Middle frontal gyrus (tissue), 1 donor: ENCODE results near the gene RPSA.
"Not testable (repeated sequence)": the region's sequence is repeated elsewhere in the genome, so short reads cannot be mapped to it uniquely, and the experiment has no call there.

Source experiments
- DNase-seq: peaks from one replicate; pipeline ENCODE4 v3.0.0-alpha.2; 2015; ENCODE audit warnings: low spot score; ENCODE audit errors: extremely low spot score

RPSA gene

DNA sequence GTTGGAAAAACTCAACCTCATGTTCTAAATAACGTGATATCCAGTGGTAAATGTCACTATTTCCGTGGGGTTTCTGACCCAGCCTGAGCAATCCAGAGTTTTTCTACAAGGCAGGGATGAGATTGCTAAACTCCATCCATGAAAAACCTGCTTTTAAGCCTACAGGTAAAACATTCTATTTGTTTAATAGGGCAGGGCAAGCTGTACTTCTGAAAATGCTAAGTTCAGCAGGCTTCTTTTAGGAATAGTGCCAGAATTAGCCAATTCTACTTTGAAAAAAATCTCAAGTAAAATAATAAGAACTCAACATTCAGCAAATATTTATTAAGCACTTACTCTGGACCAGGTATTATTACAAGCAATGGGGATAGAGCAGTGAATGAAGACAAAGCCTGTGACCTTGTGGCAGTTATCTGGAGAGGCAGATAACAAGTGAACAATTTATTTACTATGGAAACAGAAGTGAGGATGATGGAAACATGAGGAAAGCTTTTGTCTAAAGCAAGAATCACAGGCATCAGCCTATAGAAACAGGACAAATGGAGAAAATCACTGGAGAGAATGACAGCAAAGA, 13.3 kb downstream of the RPSA start:
- DNase-seq, result no peak

DNA sequence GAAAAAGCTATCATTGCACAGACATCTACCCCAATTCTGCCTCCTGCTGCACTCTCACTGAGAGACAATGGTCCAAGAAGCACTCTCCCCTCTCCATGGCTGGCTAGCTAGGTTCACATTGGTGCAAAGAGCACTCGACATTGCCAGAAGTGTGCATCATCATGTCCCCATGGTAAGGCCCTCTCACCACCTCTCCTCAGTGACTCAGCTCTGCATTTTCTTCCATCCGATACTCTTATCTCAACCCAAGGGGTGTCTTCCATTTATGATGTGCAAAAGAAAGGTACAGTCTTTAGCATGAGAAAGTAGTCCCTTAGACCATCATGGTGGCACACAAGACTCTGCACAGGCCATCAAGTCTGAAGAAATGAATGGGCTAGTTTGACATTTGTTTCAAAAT, 14.0 kb downstream of the RPSA start:
- DNase-seq, result no peak

DNA sequence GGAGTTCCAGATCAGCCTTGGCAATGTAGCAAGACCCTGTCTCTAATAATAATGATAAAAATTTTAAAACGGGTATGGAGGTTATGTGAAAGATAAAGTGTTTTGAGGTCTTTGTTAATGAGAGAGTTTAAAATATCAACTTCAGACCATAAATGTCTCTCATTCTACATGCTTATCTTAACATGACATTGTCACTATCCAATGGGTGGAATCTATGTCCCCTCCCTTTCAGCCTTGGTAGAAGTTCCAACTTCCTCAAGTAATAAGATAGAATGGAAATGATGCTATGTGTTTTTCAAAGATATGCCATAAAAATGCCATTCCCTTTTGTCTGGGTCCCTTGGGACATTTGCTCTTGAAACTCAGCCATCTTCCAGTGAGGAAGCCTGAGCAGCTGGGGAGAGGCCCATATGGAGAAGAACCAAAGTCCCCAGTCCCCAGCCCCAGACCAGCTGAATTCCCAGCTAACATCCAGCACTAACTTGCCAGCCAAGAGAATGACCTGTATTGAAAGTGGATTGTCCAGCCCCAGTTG, 17.0 kb downstream of the RPSA start:
- DNase-seq, result no peak

DNA sequence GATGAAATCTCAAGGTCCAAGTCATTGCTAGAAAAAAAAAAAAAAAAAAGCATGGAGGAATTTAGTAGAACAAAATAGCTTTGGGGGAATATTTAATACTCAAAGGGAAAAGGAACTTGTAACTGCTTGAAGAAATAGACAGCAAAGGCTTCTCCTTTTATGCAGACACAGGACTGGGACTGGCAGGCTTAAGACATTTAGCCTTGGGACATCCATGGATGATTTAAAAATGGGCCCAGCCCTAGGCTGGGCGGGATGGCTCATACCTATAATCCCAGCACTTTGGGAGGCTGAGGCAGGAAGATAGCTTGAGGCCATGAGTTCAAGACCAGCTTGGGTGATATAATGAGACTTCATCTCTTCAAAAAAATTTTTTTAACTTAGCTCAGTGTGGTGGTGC, 19.8 kb downstream of the RPSA start:
- DNase-seq, result no peak

DNA sequence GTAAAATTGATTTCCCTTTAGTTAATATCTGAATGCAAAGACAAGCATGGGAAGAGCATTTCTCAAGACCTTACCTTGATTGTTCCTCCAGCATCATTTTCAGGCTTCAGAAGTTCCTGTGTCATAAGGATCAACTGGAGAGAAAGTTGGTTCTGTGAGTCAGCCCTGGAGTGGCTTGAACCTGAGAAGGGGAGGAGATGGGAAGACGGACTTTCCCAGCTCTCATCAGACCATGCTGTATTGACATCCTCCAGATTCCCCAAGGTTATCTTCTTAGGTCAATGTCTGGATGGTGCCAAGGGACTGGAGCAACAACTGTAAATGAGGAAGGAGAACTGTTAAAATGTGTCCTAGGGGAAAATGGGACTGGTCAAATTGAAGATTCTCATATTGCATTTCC, 21.0 kb downstream of the RPSA start:
- DNase-seq, result no peak

DNA sequence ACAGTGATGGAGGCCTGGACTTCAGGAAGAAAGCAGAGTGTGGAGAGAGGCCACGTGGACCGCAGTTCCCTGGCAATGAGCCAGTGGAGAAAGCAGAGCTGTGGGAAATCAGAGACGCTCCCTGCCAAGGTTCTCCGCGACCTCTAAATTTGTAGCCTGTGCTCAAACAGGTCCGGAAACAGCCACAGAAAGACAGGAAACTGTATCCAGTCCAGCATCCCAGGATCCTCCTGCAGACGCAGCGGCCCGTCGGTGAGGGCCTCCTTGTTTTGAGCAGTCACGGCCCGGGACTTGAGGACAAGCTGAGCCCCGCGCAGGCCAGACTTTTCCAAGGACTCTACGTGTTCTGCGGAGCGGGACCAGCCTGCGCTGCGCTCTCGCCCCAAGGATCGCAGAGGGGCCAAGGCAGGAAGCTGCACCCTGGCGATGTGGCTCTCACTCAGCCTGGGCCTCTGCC, 22.3 kb downstream of the RPSA start:
- no peak for DNase-seq

DNA sequence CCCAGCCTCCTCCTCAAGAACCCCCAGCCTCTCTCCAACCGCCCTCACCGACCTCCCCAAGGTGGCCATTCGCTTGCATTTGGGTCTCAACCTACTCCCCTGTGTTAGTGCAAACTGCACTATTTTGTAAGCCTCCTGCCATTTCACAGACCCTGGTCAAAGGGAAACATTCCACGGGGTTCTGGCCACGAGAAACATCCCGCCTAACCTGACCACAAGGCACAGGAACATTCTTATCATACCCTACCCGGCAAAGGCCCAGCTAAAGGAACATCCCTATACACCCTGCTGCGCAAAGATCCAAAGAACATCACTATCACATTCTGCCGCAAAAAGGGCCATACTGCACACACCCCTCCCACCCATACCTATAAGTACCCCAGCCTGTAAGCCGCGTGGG, 22.9 kb downstream of the RPSA start:
- DNase-seq, result no peak

DNA sequence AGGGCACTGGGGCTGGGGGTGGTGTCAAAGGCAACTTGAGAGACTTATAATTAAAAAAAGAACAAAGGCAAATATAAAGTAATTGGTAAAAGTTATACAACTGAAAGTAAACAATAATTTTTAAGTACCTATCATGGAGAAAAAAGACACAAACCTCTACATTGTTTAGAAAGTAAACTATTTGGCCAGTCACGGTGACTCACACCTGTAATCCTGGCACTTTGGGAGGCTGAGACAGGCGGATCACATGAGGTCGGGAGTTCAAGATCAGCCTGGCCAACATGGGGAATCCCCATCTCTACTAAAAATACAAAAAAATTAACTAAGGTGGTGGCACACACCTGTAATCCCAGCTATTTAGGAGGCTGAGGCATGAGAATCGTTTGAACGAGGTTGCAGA, 25.8 kb downstream of the RPSA start:
- DNase-seq, result no peak

DNA sequence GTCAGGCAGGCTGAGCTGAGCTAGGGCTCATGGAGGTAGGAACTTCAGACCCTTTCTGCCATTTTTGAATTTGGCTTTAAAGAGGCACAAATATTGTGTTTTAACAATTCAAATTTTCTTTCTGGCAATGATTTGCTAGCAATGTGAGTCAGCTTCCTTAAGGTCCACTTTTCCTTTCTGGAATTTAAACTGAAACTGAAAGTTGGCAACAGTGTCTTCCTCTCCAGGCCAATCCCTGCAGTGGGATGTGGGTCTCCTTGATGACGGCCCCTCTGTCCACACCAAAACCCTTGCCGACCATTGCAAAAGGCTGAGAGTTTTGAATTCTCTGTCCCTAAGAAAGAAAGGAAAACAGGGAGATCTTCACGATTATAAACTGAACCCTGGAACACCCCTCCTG, 27.1 kb downstream of the RPSA start:
- no peak for DNase-seq

DNA sequence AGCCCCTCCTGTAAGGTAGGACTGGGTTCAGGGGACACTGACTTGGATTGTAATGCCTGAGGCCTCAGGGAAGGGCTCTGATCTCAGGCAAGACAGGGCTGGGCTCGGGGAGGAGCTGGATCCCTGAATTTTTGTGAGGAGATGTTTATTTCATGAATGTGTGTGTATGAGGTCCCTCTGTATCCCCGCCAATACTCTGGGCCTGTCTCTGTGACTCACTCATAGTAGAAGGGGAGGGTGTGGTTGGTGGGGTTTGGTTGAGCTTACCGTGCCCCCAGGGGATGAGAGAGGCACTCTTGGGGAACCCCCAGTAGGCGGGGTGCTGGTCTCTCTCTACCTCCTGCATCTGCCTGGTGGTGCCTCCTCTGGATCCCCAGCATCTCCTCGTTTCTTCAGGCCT, 28.1 kb downstream of the RPSA start:
- DNase-seq, result no peak

DNA sequence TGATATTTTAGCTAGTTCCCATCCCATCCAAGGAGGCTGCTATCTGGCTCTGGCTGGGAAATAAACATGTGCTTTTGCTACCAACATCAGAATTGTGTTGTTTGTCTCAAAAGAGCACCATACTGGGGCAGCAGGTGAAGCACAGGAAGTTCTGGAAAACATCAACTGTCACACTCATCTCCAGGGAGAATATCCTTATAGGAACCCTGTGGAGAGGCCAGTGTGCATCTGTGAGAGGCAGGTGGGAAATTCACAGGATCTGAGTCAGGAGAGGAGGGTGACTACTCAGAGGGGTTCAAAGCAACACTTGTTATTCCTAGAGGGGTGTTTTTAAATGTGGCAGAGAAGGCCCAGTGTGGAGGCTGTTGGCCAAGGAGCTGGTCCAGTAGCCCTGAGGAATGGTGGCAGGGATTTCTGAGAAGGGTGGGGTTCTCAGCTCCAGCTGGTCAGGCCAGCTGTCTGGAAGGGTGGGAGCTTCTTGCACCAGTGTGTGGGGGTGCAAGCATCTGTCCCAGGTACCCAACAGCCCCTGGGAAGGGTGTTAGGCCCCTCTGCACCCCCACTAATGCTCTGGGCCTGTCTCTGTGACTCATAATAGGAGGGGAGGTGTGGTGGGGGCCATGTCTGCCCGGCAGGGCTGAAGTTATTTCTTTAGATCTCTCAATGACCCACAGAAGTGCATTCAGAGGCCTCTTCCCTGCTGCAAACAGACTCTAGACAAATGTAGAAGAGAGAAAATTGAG, 28.7 kb downstream of the RPSA start:
- DNase-seq, result no peak

DNA sequence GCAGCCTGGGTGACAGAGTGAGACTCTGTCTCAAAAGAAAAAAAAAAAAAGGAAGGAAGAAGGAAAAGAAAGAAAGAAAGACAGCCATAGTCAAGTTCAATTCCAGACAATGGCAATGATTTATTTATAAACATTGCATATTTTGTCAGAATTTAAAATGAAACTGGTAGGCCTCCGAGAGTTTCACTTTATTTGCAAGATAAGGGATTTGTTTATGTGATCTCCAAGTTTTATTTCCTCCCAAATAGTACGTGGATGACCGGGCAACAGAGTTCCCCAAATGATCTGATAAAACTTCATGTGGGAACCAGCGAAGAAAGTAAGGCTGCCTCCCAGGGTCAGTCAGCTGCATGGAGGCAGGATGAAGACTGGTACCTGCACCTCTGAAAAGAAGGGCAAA, 32.4 kb downstream of the RPSA start:
- DNase-seq, result no peak

DNA sequence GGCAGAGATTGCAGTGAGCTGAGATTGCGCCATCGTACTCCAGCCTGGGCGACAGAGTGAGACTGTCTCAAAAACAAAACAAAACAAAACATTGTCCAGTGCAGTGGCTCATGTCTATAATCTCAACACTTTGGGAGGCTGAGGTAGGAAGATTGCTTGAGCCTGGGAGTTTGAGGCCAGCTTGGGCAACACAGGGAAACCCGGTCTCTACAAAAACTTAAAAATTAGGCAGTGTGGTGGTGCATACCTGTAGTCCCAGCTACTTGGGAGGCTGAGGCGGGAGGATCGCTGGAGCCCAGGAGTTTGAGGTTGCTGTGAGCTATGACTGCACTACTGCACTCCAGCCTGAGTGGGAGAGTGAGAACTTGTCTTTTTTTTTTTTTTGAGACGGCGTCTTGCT, 33.8 kb downstream of the RPSA start:
- DNase-seq, result no peak

DNA sequence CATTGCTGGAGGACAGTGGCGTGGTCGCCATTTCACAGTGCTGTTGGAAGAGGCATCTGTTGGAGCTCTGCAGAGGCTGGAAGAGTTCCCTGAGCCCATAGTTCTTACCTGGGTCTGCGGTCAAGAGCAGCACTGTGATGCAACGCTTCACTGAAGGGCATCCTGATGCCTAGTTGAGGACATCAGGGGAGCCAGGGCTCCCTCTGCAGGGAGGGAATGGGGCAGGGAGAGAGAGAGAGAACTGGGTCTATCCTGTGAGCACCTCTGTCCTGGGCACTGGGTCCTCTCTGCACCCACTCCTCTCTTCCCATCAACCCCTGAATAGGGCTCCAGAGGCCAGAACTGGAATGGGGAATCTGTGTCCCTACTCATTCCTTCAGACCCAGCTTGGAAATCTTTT, 37.0 kb downstream of the RPSA start:
- DNase-seq, result no peak

DNA sequence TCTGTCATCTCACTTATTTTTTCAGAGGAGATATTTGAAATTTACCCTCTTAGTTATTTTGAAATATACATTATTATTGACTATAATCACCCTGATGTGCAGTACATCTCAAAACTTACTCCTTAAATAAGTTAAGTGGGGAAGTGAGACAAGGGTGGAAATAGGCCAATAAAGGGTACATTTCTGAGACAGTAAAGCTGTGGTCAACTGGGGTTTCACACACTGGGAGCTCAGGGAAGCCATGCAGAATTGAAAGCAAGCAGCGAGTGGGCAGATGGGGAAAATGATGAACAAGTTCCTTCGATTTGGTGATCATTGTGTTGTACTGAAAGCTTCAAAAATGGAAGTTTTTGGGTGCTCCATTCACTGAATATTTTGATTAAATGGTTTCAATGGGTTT, 39.4 kb downstream of the RPSA start:
- no peak for DNase-seq

DNA sequence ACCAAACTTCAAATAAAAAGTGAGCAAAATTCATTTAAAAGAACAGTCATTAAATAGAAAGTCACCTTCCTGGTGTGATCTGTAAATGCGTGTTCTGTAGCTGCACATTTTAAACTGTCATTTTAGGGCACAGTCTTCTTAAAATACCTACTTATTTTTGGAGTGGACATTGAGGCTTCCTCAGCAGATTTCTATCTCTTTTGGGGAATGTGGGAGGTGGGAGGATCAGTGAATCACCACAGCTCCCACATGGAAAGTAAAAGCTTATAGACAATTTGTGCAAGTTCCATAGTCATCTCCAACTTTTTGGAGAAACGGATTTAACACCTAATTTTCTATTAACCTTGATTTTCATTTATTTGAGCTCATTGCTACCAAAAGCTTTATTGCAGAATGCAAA, 39.9 kb downstream of the RPSA start:
- DNase-seq, result no peak

DNA sequence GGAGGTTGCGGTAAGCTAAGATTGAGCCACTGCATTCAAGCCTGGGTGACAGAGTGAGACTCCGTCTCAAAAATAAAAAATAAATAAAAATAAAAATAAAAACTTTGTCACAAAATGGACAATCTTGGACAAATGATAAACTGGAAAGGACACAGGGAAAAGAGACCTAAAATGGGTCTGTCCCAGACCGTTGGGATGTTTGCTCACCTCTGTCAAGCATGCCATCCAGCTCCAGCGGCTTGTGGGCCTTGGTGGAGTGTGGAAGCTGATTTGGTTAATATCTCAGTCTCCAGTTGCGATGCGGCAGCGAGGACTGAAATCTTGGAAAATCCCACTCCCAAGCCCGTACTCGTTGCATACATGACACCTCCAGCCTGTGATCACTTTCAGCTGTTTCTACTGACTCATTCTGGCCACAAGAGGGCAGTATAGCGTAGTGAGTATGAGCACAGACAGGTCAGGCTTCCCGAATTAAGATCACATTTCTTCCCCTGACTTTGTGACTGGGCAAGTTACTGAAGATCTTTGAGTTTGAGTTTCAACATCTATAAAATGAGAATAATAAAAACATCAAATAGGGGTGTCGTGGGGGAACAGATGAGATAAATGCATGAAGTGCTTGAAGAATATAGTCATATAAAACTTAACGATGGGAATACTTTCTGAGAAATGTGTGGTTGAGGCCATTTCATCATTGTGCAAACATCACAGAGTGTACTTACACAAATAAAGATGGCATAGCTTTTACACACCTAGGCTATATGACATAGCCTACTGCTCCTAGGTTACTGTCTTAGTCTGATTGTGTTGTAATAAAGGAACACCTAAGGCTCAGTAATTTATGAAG, 41.3 kb downstream of the RPSA start:
- peak; percentile 81 for DNase-seq

DNA sequence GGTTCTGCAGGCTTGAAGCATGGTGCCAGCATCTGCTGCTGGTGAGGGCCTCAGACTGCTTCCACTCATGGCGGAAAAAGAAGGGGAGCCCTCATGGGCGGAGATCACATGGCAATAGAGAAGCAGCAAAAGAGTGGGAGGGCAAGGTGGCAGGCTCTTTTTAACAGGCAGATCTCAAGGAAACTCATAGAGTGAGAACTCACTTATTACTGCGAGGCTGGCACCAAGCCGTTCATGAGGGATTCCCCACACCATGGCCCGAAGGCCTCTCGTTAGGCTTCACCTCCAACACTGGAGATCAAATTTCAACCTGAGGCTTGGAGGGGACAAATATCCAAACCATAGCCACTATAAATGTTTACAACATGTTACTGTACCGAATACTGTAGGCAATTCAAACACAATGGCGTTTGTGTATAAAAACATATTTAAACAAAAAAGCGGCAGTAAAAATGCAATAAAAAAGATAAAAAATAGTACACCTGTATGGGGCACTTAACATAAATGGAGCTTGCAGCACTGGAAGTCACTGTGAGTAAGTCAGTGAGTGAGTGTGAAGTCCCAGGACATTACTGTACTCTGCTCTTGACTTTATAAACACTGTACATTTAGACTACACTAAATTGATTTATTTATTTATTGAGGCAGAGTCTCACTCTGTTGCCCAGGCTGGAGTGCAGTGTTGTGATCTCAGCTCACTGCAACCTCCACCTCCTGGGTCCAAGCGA, 42.1 kb downstream of the RPSA start:
- no peak for DNase-seq

DNA sequence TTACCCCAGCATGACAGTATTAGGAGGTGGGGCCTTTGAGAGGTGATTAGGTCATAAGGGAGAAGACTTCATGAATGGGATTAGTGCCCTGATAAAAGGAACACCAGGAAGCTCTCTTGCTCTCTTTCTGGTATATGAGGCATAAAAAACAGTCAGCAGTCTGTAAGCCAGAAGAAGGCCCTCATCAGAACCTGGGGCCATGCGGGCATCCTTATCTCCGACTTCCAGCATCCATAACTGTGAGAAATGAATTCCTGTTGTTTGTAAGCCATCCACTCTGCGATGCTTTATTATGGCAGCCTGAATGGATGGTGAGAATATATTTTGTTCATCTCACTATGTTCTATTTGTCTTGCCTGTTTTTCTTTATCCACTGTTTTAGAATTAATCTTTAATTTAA, 43.3 kb downstream of the RPSA start:
- no peak for DNase-seq

DNA sequence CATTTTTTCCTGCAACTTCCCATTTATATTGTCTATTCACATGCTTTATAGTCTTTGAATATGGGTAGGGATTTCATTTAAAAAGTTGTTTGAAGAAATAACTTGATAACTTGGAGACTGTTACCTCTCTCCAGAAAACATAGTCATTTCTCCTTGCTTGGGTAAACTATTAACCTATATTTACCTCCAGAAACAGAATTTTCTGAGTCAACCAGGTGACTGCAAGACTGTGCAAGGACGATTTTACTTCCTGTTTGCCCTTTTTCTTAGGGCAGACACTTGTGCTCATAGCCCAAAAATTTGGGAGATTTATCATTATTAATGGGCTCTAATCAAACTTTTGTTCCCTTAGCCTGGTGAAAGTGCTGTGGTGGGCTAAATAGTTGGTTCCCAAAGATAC, 46.6 kb downstream of the RPSA start:
- DNase-seq, result no peak

DNA sequence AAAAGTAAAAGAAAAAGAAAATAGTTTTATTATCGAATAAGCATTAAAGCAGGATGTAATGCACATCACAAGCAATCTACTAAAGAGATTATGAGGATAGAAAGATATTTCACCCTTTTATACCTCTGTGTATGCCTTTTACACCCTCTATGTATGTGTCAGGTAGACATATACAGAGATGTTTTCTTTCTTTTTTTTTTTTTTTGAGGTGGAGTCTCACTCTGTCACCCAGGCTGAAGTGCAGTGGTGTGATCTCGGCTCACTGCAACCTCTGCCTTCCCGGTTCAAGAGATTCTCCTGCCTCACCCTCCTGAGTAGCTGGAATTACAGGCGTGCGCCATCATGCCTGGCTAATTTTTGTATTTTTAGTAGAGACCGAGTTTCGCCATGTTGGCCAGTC, 47.4 kb downstream of the RPSA start:
- DNase-seq, result not testable (repeated sequence)
